ENCODE measurements around the gene DENND1A. TPM values are rescaled to one million over a fixed set of nuclear protein-coding genes. Genes with fewer than 3 reads are reported as not detected.
"Not testable (repeated sequence)": the region's sequence is repeated elsewhere in the genome, so short reads cannot be mapped to it uniquely, and the experiment has no call there.

DENND1A gene
- total and polyA plus RNA-seq, 12 donors: 7.3 to 36.7 (median 19.6) TPM

GRCh38 chr9:123401879-123402513, 527.9 kb downstream of the DENND1A start:
- H3K27me3 ChIP-seq: no peaks in the 10 kb centered on the region
- intact Hi-C loops (cut with DNase I): no loop called here
- DNase-seq: peak in 1 of 7 donors; percentile 69
- no peaks in the 10 kb centered on the region for H3K36me3 ChIP-seq (replicated peaks in 1 of 2)
- H3K4me3 ChIP-seq: no peak overlapping the region
- H3K27ac ChIP-seq: no peak overlapping the region
- 74 to 83% (median 78%) methylated on average over 8 to 9 of the region's 9 CpGs for WGBS, 4 donors
- no peaks in the 10 kb centered on the region for H3K9me3 ChIP-seq (replicated peaks in 1 of 3)
- peak in 5 of 6 experiments; percentile 28 to 61 (median 52) for TF ChIP-seq CTCF (IDR thresholded peaks at IDR 0.05)
- TF ChIP-seq POLR2A (IDR thresholded peaks at IDR 0.05): no peak
- no peaks in the 10 kb centered on the region for H3K4me1 ChIP-seq (replicated peaks in 1 of 2)

GRCh38 chr9:123400926-123401503, 528.9 kb downstream of the DENND1A start:
- intact Hi-C loops (cut with DNase I): no loop called here
- no peaks in the 10 kb centered on the region for H3K36me3 ChIP-seq (replicated peaks in 1 of 2)
- DNase-seq: no peak
- H3K4me3 ChIP-seq: no peak overlapping the region
- no peak overlapping the region for H3K27ac ChIP-seq
- no peaks in the 10 kb centered on the region for H3K4me1 ChIP-seq (replicated peaks in 1 of 2)
- no peaks in the 10 kb centered on the region for H3K9me3 ChIP-seq (replicated peaks in 1 of 3)
- 84 to 94% (median 87%) methylated on average over 13 of the region's 13 CpGs for WGBS, 4 donors
- TF ChIP-seq POLR2A (IDR thresholded peaks at IDR 0.05) (no peak), CTCF (IDR thresholded peaks at IDR 0.05) (no peak)
- H3K27me3 ChIP-seq: no peaks in the 10 kb centered on the region

- H3K27ac ChIP-seq: no peak overlapping the region
- DNase-seq: peak in 1 of 7 donors; percentile 21
- intact Hi-C loops (cut with DNase I): no loop called here
- no peaks in the 10 kb centered on the region for H3K9me3 ChIP-seq (replicated peaks in 1 of 3)
- TF ChIP-seq CTCF (IDR thresholded peaks at IDR 0.05) (peak in 2 of 6 experiments; percentile 11 to 34), POLR2A (IDR thresholded peaks at IDR 0.05) (no peak)
- no peaks in the 10 kb centered on the region for H3K36me3 ChIP-seq (replicated peaks in 1 of 2)
- WGBS, 4 donors: 69 to 86% (median 82%) methylated on average over 9 to 11 of the region's 11 CpGs
- no peak overlapping the region for H3K4me3 ChIP-seq
- H3K27me3 ChIP-seq: no peaks in the 10 kb centered on the region
- no peaks in the 10 kb centered on the region for H3K4me1 ChIP-seq (replicated peaks in 1 of 2)
Observed at GRCh38 chr9:123399803-123400378, 530.0 kb downstream of the DENND1A start.

- 91 to 96% (median 94%) methylated on average over 13 to 14 of the region's 14 CpGs for whole genome bisulfite sequencing, 4 donors
- intact Hi-C loops (cut with DNase I); DNase-seq; H3K36me3 ChIP-seq (replicated peaks in 1 of 2); H3K9me3 ChIP-seq (replicated peaks in 1 of 3); H3K27ac ChIP-seq; H3K27me3 ChIP-seq; H3K4me3 ChIP-seq; H3K4me1 ChIP-seq (replicated peaks in 1 of 2): not testable (repeated sequence)
Observed at GRCh38 chr9:123398938-123399337, 531.0 kb downstream of the DENND1A start.

Measured in adrenal gland (tissue), 12 donors.